Activated CD4-positive, alpha-beta T cell treated with anti-CD3 and anti-CD28 coated beads, Interleukin-2, amount 10 ng/mL, durations not matched to agents 7 days and 5 days (primary cell): ENCODE measurements around the gene B3GALT6. TPM values are rescaled to one million over a fixed set of nuclear protein-coding genes. Genes with fewer than 3 reads are reported as not detected.

Experiments used
- CTCF ChIA-PET: fragments of 350-600 bp; sonication (Branson Sonifier 250); formaldehyde crosslinking; loops from one replicate; lab custom pipeline; 2021; ENCODE audit warnings: antibody characterized with exemption; lab: Charles Lee
- POLR2A ChIA-PET: fragments of 350-600 bp; sonication (Branson Sonifier 250); formaldehyde crosslinking; loops from one replicate; lab custom pipeline; 2021; ENCODE audit warnings: antibody characterized with exemption; lab: Charles Lee
- DNase-seq: peaks from one replicate; pipeline ENCODE4 v3.0.0-alpha.2; 2020
- H3K27ac Mint-ChIP-seq: one replicate; pipeline ENCODE4 v1.8.0; 2021; ENCODE audit warnings: mild to moderate bottlenecking, moderate library complexity, mixed read lengths
- H3K27me3 Mint-ChIP-seq: one replicate; pipeline ENCODE4 v1.8.0; 2021; ENCODE audit warnings: mixed read lengths
- H3K36me3 Mint-ChIP-seq: one replicate; pipeline ENCODE4 v1.8.0; 2021; ENCODE audit warnings: low read depth, mixed read lengths
- H3K4me1 Mint-ChIP-seq: one replicate; pipeline ENCODE4 v1.8.0; 2021; ENCODE audit warnings: mixed read lengths
- H3K4me3 Mint-ChIP-seq: one replicate; pipeline ENCODE4 v1.8.0; 2021; ENCODE audit warnings: mild to moderate bottlenecking, moderate library complexity, mixed read lengths
- H3K9me3 Mint-ChIP-seq: one replicate; pipeline ENCODE4 v1.8.0; 2021; ENCODE audit warnings: mixed read lengths
- total RNA-seq, 2 experiments: library from RNA; stranded (reverse); gene quantifications; one replicate each; pipeline ENCODE4 v1.2.3, GENCODE V29; 2021

Gene B3GALT6
- total RNA-seq, 2 experiments from 2014 or later = 15.8 to 19.2 TPM

DNA sequence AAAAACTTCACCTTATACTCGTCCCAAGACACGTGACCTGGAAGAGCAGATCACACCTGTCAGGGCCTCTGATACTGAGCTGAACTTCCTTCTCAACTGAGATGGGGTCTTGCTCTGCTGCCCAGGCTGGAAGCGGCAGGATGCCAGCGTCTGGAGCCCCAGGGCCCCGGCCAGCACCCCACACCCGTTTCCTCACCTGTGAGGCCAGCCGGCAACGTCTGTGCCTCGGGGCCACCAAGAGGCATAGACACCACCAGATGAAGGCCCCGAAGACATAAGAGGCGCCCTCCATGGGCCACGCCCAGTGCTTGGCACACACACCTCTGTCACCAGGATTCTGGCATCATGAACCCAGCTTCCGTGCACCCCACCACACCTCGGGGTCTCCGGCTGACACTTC, 8.7 kb upstream of the B3GALT6 start:
- peaks cover 45% of the 10 kb centered on the region for H3K36me3 Mint-ChIP-seq

GRCh38 chr1:1223891-1224290, 8.1 kb upstream of the B3GALT6 start:
- no peak overlapping the region for H3K27ac Mint-ChIP-seq
- POLR2A ChIA-PET = no interaction called here
- no peaks in the 10 kb centered on the region for H3K9me3 Mint-ChIP-seq
- no peak overlapping the region for H3K4me3 Mint-ChIP-seq
- no peak for DNase-seq
- H3K27me3 Mint-ChIP-seq = no peaks in the 10 kb centered on the region
- H3K36me3 Mint-ChIP-seq = peaks cover 45% of the 10 kb centered on the region
- H3K4me1 Mint-ChIP-seq = peaks cover 9% of the 10 kb centered on the region
- CTCF ChIA-PET = interaction anchor here (0.6 to 1.4 kb wide), 2 partner anchors 204 to 1035 kb away, joined by 3 read pairs; no protein-coding TSS in a partner anchor

More for the DNA sequence above, 8.7 kb upstream of the B3GALT6 start:
- Mint-ChIP-seq H3K27me3 (no peaks in the 10 kb centered on the region), H3K9me3 (no peaks in the 10 kb centered on the region), H3K4me3 (no peak overlapping the region), H3K27ac (no peak overlapping the region), H3K4me1 (peaks cover 10% of the 10 kb centered on the region)
- ChIA-PET POLR2A (no interaction called here), CTCF (interaction anchor here (0.6 kb wide), 1 partner anchor 1035 kb away, joined by 3 read pairs; no protein-coding TSS in a partner anchor)
- no peak for DNase-seq

- peaks cover 13% of the 10 kb centered on the region for H3K4me1 Mint-ChIP-seq
- no peak overlapping the region for H3K4me3 Mint-ChIP-seq
- peaks cover 47% of the 10 kb centered on the region for H3K36me3 Mint-ChIP-seq
- H3K27me3 Mint-ChIP-seq = no peaks in the 10 kb centered on the region
- DNase-seq = no peak
- ChIA-PET POLR2A (no interaction called here), CTCF (interaction anchor here (0.9 to 1.4 kb wide), 2 partner anchors 146 to 206 kb away, joined by 3 to 4 read pairs; no protein-coding TSS in a partner anchor)
- H3K27ac Mint-ChIP-seq = no peak overlapping the region
- no peaks in the 10 kb centered on the region for H3K9me3 Mint-ChIP-seq
Measured at GRCh38 chr1:1225238-1225845, 6.7 kb upstream of the B3GALT6 start.

- H3K27me3 Mint-ChIP-seq = no peaks in the 10 kb centered on the region
- H3K9me3 Mint-ChIP-seq = no peaks in the 10 kb centered on the region
- peaks cover 17% of the 10 kb centered on the region for H3K4me1 Mint-ChIP-seq
- POLR2A ChIA-PET = no interaction called here
- peak overlapping the region; percentile 28 for H3K27ac Mint-ChIP-seq
- peaks cover 45% of the 10 kb centered on the region for H3K36me3 Mint-ChIP-seq
- CTCF ChIA-PET = interaction anchor here (0.6 to 1.6 kb wide), 4 partner anchors 9 to 146 kb away, joined by 3 to 6 read pairs (median 4); no protein-coding TSS in a partner anchor
- H3K4me3 Mint-ChIP-seq = no peak overlapping the region
- DNase-seq = no peak
Measured at GRCh38 chr1:1225913-1226312, 6.1 kb upstream of the B3GALT6 start.

DNA sequence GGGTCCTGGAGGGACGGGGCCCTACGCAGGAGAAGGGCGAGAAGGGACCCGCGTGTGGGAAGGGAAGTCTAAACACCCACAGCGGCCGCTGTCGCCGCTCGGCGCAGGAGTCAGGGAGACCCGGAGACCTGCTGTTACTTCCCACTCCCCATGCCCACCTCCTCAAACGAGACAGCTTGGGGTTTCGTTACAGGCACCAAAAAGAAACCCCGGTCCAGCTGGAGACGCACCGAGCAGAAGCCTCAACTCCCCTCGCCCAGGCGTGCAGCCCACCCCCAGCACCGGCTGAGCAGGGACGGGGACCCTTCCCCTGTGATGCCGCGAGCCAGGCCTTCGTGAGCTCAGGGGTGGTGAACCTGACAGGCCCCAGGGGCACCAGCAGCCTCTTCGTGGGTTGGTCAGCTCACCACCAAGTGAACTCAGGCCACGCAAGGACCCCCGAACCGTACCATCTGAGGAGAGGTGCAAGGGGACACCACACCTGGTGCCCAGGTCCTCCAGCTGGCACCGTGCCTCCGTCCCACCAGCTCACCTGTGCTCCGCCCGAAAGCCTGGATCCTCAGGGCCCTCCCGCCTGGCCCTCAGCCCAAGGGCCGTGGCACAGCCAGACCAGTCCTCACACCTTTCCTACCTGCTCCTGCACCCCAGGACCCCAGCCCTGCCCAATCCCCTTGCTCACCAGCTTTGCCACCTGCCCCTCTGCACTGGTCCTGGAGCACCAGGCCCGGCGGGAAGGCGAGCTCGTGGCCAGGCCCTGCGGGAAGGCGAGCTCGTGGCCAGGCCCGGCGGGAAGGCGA, 5.3 kb upstream of the B3GALT6 start:
- CTCF ChIA-PET = interaction anchor here (0.6 to 1.6 kb wide), 4 partner anchors 8 to 104 kb away, joined by 3 to 6 read pairs (median 6); no protein-coding TSS in a partner anchor
- no peaks in the 10 kb centered on the region for H3K9me3 Mint-ChIP-seq
- peaks cover 44% of the 10 kb centered on the region for H3K36me3 Mint-ChIP-seq
- peaks cover 18% of the 10 kb centered on the region for H3K4me1 Mint-ChIP-seq
- no peaks in the 10 kb centered on the region for H3K27me3 Mint-ChIP-seq
- H3K4me3 Mint-ChIP-seq = no peak overlapping the region
- POLR2A ChIA-PET = no interaction called here
- no peak for DNase-seq
- peak overlapping the region; percentile 62 for H3K27ac Mint-ChIP-seq

- CTCF ChIA-PET = interaction anchor here (1.6 kb wide), 2 partner anchors 9 to 10 kb away, joined by 5 to 6 read pairs; no protein-coding TSS in a partner anchor
- H3K36me3 Mint-ChIP-seq = peaks cover 42% of the 10 kb centered on the region
- no peak overlapping the region for H3K4me3 Mint-ChIP-seq
Measured at GRCh38 chr1:1227386-1227785, 4.7 kb upstream of the B3GALT6 start.

GRCh38 chr1:1228187-1228586, 3.9 kb upstream of the B3GALT6 start:
- ChIA-PET CTCF (interaction anchor here (1.1 to 2.2 kb wide), 2 partner anchors 10 to 106 kb away, joined by 3 to 6 read pairs; no protein-coding TSS in a partner anchor), POLR2A (no interaction called here)
- Mint-ChIP-seq H3K4me3 (no peak overlapping the region), H3K4me1 (peaks cover 17% of the 10 kb centered on the region), H3K27me3 (no peaks in the 10 kb centered on the region), H3K27ac (no peak overlapping the region), H3K9me3 (no peaks in the 10 kb centered on the region), H3K36me3 (peaks cover 34% of the 10 kb centered on the region)
- no peak for DNase-seq

More at GRCh38 chr1:1227386-1227785, 4.7 kb upstream of the B3GALT6 start:
- POLR2A ChIA-PET = no interaction called here
- H3K27me3 Mint-ChIP-seq = no peaks in the 10 kb centered on the region
- H3K9me3 Mint-ChIP-seq = no peaks in the 10 kb centered on the region
- no peak overlapping the region for H3K27ac Mint-ChIP-seq
- peaks cover 18% of the 10 kb centered on the region for H3K4me1 Mint-ChIP-seq
- no peak for DNase-seq

GRCh38 chr1:1228596-1229321, 3.3 kb upstream of the B3GALT6 start:
- CTCF ChIA-PET = interaction anchor here (1.1 to 2.2 kb wide), 2 partner anchors 10 to 106 kb away, joined by 3 to 6 read pairs; no protein-coding TSS in a partner anchor
- Mint-ChIP-seq H3K36me3 (peaks cover 35% of the 10 kb centered on the region), H3K4me3 (no peak overlapping the region), H3K9me3 (no peaks in the 10 kb centered on the region), H3K27ac (no peak overlapping the region), H3K27me3 (no peaks in the 10 kb centered on the region), H3K4me1 (peaks cover 21% of the 10 kb centered on the region)
- POLR2A ChIA-PET = no interaction called here
- no peak for DNase-seq

- Mint-ChIP-seq H3K4me1 (peaks cover 31% of the 10 kb centered on the region), H3K4me3 (peak overlapping the region; percentile 95), H3K27ac (no peak overlapping the region), H3K9me3 (no peaks in the 10 kb centered on the region), H3K27me3 (no peaks in the 10 kb centered on the region), H3K36me3 (peaks cover 31% of the 10 kb centered on the region)
- POLR2A ChIA-PET = no interaction called here
- no peak for DNase-seq
- CTCF ChIA-PET = interaction anchor here (1.0 to 2.2 kb wide), 2 partner anchors 15 to 107 kb away, joined by 3 to 6 read pairs; partner anchors contain the start of gene TNFRSF4
Measured at GRCh38 chr1:1229770-1230169, 2.3 kb upstream of the B3GALT6 start.

DNA sequence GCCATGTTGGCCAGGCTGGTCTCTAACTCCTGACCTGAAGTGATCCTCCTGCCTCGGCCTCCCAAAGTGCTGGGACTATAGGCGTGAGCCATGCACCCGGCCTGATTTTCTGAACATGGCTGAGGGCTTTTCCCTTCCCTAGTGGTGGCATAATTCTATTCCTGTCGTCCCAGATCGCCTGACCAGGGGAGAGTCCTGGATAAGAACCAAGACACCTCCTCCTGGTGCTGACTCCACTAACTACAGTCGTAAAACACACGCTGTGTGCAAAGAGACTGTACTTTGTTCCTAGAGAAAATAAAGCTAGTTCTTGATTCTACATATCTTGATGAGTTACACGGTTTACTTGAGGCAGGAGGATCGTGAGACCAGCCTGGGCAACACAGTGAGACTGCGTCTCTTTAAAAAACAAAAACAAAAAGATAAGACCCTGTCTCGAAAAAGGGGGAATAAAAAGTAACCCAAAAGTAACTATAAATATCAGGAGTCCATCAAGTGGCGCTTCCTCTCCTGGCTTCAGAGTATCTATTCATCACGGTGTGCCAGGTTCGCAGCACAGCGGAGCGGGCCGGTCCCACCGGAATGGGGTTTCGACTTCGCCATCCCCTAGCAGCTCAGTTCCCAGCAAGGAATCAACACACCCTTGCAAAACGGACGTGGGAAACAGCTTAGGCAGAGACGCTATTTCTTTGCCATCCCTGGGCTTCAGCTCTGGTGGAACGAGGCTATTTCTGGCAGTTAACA, 1.2 kb upstream of the B3GALT6 start:
- peak overlapping the region; percentile 95 for H3K4me3 Mint-ChIP-seq
- CTCF ChIA-PET = interaction anchor here (0.8 to 1.7 kb wide), 3 partner anchors 13 to 108 kb away, joined by 3 to 8 read pairs (median 3); partner anchors contain the start of gene TNFRSF4
- peak; percentile 26 for DNase-seq
- H3K9me3 Mint-ChIP-seq = no peaks in the 10 kb centered on the region
- peaks cover 21% of the 10 kb centered on the region for H3K36me3 Mint-ChIP-seq
- POLR2A ChIA-PET = interaction anchor here (0.6 kb wide), 1 partner anchor 101 kb away, joined by 3 read pairs; no protein-coding TSS in a partner anchor
- peaks cover 31% of the 10 kb centered on the region for H3K4me1 Mint-ChIP-seq
- H3K27me3 Mint-ChIP-seq = no peaks in the 10 kb centered on the region
- peak overlapping the region; percentile 92 for H3K27ac Mint-ChIP-seq

DNA sequence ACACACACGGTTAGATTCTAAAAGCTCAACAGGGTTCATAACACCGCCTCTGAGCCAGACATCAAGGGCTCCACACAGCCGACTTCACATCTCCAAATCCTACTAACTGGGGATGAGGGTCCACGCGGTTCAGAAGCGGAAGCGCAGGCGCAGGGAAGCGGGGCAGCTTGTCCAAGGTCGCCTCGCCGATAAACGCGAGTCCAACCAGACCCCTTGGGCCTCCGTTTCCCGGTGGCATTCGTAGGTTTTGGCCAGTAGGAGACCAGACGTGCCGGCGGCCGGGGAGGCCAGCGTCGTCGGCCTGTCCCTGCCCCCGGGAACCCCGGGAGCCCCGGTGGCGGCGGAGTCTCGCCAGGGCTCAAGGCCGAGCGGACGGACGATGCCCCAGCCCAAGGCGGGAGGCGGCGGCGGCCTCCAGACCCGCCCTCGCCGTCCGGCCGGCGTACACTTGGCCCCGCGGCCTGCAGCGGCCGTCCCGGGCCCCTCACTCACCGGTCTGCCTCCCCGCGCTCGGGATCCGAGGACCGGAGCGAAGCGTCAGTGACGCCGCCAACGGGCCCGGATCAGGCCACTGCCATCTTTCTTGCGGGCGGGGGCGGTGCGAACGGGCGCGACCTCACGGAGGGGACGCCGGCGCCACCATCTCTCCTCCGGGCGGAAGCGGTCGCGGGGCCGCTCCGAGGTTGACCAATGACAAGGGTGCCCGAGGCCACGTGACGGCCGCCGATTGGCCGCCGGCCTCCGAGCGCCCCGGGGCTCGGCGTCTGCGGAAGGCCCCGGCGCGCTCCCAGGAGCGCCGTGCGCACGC, 433 bp upstream of the B3GALT6 start, which contains the start of gene SDF4:
TSS of gene SDF4 (minus strand) at position 602 of the 808 bp plus-strand sequence. CDS start 3,229 bp downstream, outside the sequence.
- Mint-ChIP-seq H3K9me3 (no peaks in the 10 kb centered on the region), H3K4me1 (peaks cover 31% of the 10 kb centered on the region), H3K27ac (peak within 1 kb of the TSS; percentile 92), H3K27me3 (no peaks in the 10 kb centered on the region), H3K36me3 (peaks cover 19% of the 10 kb centered on the region), H3K4me3 (peak within 1 kb of the TSS; percentile 95)
- POLR2A ChIA-PET = interaction anchor here (0.6 kb wide), 1 partner anchor 102 kb away, joined by 3 read pairs; no protein-coding TSS in a partner anchor
- DNase-seq = peak; percentile 97
- CTCF ChIA-PET = interaction anchor here (0.6 to 1.7 kb wide), 3 partner anchors 13 to 114 kb away, joined by 3 to 8 read pairs (median 3); no protein-coding TSS in a partner anchor
